Measurements from ENCODE around the gene STAT5B.

DNA sequence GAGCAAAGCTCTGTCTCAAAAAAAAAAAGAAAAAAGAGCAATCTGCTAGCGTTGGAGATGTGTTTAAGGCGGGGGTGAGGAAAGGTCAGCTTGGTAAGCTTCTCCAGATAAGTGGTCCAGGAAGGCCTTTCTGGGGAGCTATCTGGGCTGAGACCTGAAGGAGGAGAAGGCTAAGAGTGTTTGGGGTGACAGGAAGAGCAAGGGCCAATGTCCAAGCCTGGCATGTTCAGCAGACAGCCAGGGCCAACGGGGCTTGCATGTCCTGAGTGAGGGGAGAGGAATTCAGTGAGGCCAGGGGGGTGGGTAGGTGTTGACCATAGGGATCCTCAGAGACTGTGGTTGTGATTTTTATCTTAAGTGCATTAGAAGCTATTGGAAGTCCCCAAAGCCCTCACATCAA is 27.5 kb upstream of the STAT5B start:
- TF ChIP-seq, protein P1, sequence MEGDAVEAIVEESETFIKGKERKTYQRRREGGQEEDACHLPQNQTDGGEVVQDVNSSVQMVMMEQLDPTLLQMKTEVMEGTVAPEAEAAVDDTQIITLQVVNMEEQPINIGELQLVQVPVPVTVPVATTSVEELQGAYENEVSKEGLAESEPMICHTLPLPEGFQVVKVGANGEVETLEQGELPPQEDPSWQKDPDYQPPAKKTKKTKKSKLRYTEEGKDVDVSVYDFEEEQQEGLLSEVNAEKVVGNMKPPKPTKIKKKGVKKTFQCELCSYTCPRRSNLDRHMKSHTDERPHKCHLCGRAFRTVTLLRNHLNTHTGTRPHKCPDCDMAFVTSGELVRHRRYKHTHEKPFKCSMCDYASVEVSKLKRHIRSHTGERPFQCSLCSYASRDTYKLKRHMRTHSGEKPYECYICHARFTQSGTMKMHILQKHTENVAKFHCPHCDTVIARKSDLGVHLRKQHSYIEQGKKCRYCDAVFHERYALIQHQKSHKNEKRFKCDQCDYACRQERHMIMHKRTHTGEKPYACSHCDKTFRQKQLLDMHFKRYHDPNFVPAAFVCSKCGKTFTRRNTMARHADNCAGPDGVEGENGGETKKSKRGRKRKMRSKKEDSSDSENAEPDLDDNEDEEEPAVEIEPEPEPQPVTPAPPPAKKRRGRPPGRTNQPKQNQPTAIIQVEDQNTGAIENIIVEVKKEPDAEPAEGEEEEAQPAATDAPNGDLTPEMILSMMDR (IDR thresholded peaks at IDR 0.05; ENCODE audit: insufficient read depth, low read depth, low read length), result no peak
- TF ChIP-seq EZH2 (IDR thresholded peaks at IDR 0.05; ENCODE audit: insufficient read depth, low read length), result no peak

Measured in astrocyte (in vitro differentiated cells and primary cell).